T-helper 17 cell (primary cell): ENCODE measurements around the gene NUAK1. TPM values are rescaled to one million over a fixed set of nuclear protein-coding genes. Genes with fewer than 3 reads are reported as not detected.
"Not testable (repeated sequence)": the region's sequence is repeated elsewhere in the genome, so short reads cannot be mapped to it uniquely, and the experiment has no call there.

Experiments
- ATAC-seq: fragments of 150-1000 bp; cut with Tn5 transposase; 2 replicates; pipeline ENCODE4 v1.10.0; 2021; ENCODE audit warnings: mild to moderate bottlenecking, moderate library complexity
- DNase-seq, 3 donors: peaks; one replicate each; pipeline versions ENCODE4 v3.0.0 to v3.0.0-alpha.2; 2020 to 2021
- H3K9me3 ChIP-seq: one replicate; pipeline ENCODE4 v1.7.0; 2013; ENCODE audit warnings: low read length, mild to moderate bottlenecking; ENCODE audit not compliant: control insufficient read depth, poor library complexity, severe bottlenecking
- H3K27ac Mint-ChIP-seq: one replicate; pipeline ENCODE4 v1.8.0; 2022; ENCODE audit warnings: mild to moderate bottlenecking, moderate library complexity, mixed read lengths
- H3K27me3 Mint-ChIP-seq: one replicate; pipeline ENCODE4 v1.8.0; 2022; ENCODE audit warnings: mixed read lengths
- H3K36me3 Mint-ChIP-seq: one replicate; pipeline ENCODE4 v1.8.0; 2022; ENCODE audit warnings: low read depth, mixed read lengths
- H3K4me1 Mint-ChIP-seq: one replicate; pipeline ENCODE4 v1.8.0; 2022; ENCODE audit warnings: mild to moderate bottlenecking, mixed read lengths
- H3K4me3 Mint-ChIP-seq: one replicate; pipeline ENCODE4 v1.8.0; 2022; ENCODE audit warnings: mild to moderate bottlenecking, moderate library complexity, mixed read lengths
- total RNA-seq, 4 donors: library from RNA in 2 of 4; stranded (reverse) in 2 of 4; gene quantifications; one replicate each; pipeline ENCODE4 v1.2.3 and lab custom pipeline; 2022 to 2026

Gene NUAK1
- total RNA-seq, 2 donors from 2014 or later = 0.05 TPM; not detected in 1

DNA sequence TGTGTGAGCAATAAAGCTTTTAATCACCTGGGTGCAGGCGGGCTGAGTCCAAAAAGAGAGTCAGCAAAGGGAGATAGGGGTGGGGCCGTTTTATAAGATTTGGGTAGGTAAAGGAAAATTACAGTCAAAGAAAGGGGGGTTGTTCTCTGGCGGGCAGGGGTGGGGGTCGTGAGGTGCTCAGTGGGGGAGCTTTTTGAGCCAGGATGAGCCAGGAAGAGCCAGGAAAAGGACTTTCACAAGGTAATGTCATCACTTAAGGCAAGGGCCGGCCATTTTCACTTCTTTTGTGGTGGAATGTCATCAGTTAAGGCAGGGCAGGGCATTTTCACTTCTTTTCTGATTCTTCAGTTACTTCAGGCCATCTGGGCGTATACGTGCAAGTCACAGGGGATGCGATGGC lies 3.2 kb upstream of the NUAK1 start:
- H3K4me1 Mint-ChIP-seq, ATAC-seq: not testable (repeated sequence)

DNA sequence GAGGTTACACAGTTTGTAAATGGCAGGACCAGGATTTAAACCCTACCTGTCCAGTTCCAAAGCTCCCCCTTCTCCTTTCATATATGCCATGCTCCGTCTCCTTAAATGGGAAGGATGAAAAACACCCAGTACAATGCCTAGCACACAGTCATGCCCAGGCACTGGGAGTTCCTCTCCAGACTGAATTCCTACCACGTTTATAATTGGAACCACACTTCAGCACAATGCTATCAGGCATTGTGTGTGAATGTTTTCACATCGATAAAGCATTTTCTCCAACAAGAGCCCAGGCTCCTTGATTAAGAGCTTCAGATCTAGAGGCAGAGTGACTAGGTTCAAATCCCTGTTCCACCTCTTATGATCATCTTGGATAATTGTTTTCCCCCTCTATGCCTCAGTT lies 2.7 kb upstream of the NUAK1 start:
- peaks cover 4% of the 10 kb centered on the region for H3K36me3 Mint-ChIP-seq
- H3K27ac Mint-ChIP-seq = no peak overlapping the region
- peaks cover 9% of the 10 kb centered on the region for H3K4me1 Mint-ChIP-seq
- ATAC-seq (no peak), DNase-seq (no peak)
- H3K27me3 Mint-ChIP-seq = peaks cover 78% of the 10 kb centered on the region
- no peak overlapping the region for H3K4me3 Mint-ChIP-seq
- no peaks in the 10 kb centered on the region for H3K9me3 ChIP-seq

More for the DNA sequence above, 3.2 kb upstream of the NUAK1 start:
- peaks cover 73% of the 10 kb centered on the region for H3K27me3 Mint-ChIP-seq
- H3K36me3 Mint-ChIP-seq, H3K9me3 ChIP-seq, H3K27ac Mint-ChIP-seq, DNase-seq, H3K4me3 Mint-ChIP-seq: not testable (repeated sequence)

DNA sequence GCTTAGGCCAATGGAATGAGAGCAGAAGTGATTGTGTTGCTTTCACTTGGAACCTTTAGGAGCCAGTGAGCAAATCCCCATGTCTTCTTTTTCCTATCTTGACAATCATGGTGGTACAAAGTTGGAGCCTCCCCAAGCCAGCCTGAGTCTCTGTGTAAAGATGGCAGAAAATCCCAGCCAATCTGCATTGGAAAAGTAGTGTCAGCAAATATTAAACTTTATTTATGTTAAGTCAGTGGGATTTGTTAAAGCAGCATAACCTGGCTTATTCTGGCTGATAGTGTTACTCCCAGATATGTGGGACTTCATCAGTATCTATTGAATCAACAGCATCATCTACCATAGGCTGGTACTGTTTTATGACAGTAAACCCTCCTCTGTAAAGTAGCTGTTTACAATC lies 2.2 kb upstream of the NUAK1 start:
- Mint-ChIP-seq H3K27me3 (peaks cover 80% of the 10 kb centered on the region), H3K36me3 (peaks cover 4% of the 10 kb centered on the region), H3K4me1 (peaks cover 10% of the 10 kb centered on the region), H3K4me3 (no peak overlapping the region), H3K27ac (no peak overlapping the region)
- H3K9me3 ChIP-seq = no peaks in the 10 kb centered on the region
- DNase-seq (no peak), ATAC-seq (no peak)

DNA sequence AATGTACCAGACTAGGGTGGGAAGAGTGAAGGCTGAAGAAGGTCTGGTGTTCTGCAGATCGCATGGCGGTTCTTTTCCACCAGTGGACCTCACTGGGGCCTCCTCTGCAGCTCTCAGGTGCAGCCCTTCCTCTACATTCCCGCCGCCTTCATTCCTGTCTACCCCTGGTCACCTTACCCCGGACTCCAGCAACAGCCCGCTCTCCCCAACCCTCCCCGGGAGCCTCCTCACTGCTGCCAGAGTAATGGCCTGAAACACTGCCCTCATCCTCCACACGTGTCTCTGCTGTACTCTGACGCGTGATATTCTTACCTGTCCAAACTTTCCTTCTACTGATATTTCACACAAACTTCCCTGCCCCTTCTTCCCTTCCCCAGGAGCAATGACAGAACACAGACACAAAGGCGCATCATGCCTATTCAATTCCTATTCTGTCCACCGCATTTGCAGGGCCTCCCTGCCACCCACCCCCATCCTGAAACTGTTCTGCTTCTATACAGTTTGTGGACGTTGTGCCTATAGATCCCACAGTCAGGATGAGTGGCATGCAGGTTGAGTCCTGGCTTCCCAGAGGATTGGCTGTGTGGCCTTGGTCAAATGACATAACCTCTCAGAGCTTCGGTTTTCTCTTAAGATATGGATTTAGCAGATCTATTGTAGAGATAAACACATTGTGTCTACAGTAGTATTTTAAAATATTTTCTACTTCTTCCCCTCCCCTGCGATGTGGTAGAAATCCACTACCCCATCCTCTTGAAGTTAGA lies 1.7 kb upstream of the NUAK1 start:
- H3K4me1 Mint-ChIP-seq = peaks cover 10% of the 10 kb centered on the region
- H3K4me3 Mint-ChIP-seq = peak overlapping the region; percentile 76
- H3K36me3 Mint-ChIP-seq = peaks cover 4% of the 10 kb centered on the region
- H3K27ac Mint-ChIP-seq = no peak overlapping the region
- no peak for ATAC-seq
- no peaks in the 10 kb centered on the region for H3K9me3 ChIP-seq
- H3K27me3 Mint-ChIP-seq = peaks cover 80% of the 10 kb centered on the region
- no peak for DNase-seq

DNA sequence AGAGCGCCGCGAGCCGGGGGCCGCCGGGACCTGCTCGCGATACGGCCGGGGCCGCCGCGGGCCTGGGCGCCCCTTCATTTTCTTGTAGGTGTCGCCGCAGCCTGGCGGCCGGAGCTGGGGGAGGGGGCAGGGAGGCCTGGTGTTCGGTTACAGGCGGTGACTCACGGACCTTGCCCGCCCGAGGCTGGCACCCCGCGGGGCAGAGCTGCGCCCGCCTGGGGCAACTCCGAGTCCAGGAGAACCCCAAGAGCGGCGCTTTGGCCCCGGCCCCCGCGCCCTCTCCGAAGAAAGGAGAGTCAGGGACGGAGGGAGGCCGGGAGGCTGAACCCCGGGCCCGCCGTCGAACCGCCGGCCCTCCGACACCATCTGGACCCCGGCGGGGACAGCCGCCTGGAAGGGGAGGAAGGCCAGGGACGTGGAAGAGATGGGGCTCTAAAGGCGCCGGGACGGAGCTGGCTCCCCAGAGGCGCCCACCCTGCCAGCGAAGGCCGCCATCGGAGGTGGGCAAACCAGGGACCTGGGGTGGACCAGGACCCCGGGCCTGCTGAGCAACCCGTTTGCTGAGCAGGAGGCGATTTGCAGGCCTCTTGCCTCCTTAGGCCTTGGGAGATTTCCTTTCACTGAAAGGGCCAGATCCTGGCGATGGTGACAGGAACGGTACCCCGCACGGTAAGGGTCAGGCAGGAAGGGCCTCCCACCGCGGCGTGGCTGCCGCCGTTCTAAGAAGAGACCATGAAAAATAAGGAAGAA lies 843 bp upstream of the NUAK1 start:
- Mint-ChIP-seq H3K36me3 (peaks cover 4% of the 10 kb centered on the region), H3K4me1 (peaks cover 10% of the 10 kb centered on the region), H3K27me3 (peaks cover 80% of the 10 kb centered on the region), H3K27ac (no peak overlapping the region), H3K4me3 (peak overlapping the region; percentile 76)
- H3K9me3 ChIP-seq = no peaks in the 10 kb centered on the region
- DNase-seq (no peak), ATAC-seq (no peak)

DNA sequence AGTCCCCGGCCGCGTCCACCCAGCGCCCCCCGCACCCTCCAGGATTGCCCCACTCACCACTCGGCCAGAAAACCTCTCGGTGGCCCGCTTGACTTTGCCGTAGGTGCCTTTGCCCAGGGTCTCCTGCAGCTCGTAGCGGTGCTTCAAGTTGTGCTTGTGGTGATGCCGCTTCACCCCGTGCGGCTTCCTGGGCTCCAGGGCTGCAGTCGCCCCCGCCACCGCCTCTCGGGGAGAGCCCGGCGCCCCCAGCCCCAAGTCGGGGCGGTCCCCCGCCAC lies 459 bp downstream of the NUAK1 start:
- H3K9me3 ChIP-seq = no peaks in the 10 kb centered on the region
- Mint-ChIP-seq H3K27me3 (peaks cover 82% of the 10 kb centered on the region), H3K36me3 (peaks cover 4% of the 10 kb centered on the region), H3K4me3 (peak overlapping the region; percentile 85), H3K27ac (no peak overlapping the region), H3K4me1 (peaks cover 10% of the 10 kb centered on the region)
- ATAC-seq = peak; percentile 54
- no peak for DNase-seq

DNA sequence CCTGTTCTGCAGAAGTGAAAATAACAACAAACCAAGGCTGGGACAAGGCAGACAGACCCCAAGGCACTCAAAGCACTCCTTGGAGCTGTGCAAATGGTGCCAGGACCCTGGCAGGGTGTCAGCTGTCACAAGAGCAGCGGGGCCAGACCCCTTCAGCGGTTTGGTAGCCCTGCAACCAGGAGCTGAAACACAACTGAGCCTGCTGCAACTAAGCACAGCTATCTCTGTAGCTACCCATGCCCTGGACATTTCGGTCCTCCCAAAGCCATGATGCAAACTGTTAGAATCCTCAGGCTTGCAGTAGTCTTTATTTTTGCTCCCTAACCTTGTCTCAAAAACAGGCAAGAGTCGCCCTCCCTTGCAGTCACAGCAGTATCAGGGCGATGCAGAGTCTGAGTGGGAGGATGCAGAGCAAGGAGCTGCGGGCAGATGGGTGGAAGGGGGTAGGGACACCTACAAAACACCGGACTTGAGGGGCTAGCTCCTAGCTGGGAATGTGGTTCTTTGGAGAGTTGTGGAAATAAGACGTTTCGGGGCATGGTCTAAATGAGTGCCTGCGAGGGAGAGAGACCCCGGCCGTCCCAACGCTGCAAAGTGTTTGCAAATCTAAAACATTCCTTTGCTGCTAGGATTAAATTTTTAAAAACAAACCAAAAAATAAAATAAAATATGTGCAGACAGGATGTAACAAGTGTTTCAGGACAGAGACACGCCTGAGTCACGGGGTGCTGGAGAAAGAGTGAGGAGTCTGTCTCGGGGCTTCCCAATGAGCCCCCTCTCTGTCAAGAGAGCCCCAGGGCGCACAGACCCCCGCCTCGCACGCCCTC lies 1.0 kb downstream of the NUAK1 start:
- ATAC-seq = no peak
- Mint-ChIP-seq H3K4me3 (peak overlapping the region; percentile 85), H3K27me3 (peaks cover 84% of the 10 kb centered on the region), H3K27ac (no peak overlapping the region), H3K36me3 (peaks cover 4% of the 10 kb centered on the region), H3K4me1 (peaks cover 10% of the 10 kb centered on the region)
- DNase-seq = no peak
- H3K9me3 ChIP-seq = no peaks in the 10 kb centered on the region

DNA sequence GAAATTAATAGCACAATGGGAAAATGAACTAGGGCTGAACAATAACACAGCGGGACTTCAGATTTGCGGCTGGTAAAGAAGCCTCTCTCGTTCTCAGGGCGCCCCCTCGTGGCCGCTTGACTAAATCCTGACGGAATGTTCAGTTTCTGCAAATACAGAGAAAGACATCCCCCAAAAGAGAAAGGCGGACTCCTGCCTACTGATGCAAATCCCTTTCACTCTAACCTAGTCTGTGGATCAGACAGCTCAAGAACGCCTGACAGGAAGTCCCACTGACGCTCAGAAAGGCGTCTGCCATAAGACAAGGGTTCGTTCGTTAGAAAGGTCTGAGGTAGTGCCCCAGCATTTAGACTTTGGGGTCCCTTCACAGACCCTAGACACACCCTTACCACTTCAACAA lies 2.5 kb downstream of the NUAK1 start:
- ATAC-seq = peak; percentile 44
- peaks cover 84% of the 10 kb centered on the region for H3K27me3 Mint-ChIP-seq
- DNase-seq = peak; percentile 39 to 69 (median 47)
- no peak overlapping the region for H3K4me3 Mint-ChIP-seq
- H3K4me1 Mint-ChIP-seq = peaks cover 10% of the 10 kb centered on the region
- H3K36me3 Mint-ChIP-seq = peaks cover 4% of the 10 kb centered on the region
- H3K27ac Mint-ChIP-seq = no peak overlapping the region
- no peaks in the 10 kb centered on the region for H3K9me3 ChIP-seq

DNA sequence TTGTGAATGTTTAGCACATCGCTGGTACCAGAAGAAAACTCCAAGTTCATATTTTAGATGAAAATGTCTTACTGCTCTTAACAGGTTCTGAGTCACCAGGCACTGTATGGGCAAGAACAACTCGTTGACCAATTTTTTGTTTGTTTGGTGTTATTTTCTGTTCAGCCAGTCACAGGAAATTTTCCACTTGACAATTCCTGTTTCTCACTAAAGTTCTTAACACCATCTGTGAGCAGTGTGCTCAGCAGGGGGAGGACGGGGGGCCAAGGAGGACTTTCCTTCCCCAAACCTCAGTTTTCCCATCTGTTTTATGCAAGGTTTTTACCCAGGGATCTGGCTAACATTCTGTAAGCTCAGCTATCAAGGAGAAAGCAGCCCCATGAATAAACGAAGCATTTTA lies 3.0 kb downstream of the NUAK1 start:
- Mint-ChIP-seq H3K4me3 (no peak overlapping the region), H3K36me3 (peaks cover 4% of the 10 kb centered on the region), H3K4me1 (peaks cover 10% of the 10 kb centered on the region), H3K27ac (no peak overlapping the region), H3K27me3 (peaks cover 84% of the 10 kb centered on the region)
- no peaks in the 10 kb centered on the region for H3K9me3 ChIP-seq
- DNase-seq (no peak), ATAC-seq (no peak)

DNA sequence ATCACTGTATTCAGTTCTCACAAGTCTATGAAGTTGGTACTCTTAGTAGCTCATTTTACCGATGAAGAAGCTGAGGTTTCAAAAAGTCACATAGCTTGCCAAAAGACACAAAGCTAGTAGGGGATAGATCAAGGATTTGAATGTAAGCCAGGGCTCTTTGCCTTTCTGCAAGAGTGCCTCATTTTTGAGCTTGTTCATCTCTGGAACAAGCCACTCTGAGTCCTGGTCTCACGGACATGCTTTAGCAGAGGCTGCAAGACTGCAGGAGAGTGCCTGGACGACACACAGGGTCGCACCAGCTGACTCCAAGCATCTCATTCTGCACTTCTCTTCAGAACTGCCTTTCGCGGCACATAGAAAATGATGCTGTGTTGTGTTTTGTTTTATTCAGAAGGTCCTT lies 3.7 kb downstream of the NUAK1 start:
- ATAC-seq = no peak
- H3K27ac Mint-ChIP-seq = no peak overlapping the region
- H3K36me3 Mint-ChIP-seq = no peaks in the 10 kb centered on the region
- H3K27me3 Mint-ChIP-seq = peaks cover 84% of the 10 kb centered on the region
- DNase-seq = no peak
- H3K9me3 ChIP-seq = no peaks in the 10 kb centered on the region
- no peak overlapping the region for H3K4me3 Mint-ChIP-seq
- peaks cover 7% of the 10 kb centered on the region for H3K4me1 Mint-ChIP-seq

DNA sequence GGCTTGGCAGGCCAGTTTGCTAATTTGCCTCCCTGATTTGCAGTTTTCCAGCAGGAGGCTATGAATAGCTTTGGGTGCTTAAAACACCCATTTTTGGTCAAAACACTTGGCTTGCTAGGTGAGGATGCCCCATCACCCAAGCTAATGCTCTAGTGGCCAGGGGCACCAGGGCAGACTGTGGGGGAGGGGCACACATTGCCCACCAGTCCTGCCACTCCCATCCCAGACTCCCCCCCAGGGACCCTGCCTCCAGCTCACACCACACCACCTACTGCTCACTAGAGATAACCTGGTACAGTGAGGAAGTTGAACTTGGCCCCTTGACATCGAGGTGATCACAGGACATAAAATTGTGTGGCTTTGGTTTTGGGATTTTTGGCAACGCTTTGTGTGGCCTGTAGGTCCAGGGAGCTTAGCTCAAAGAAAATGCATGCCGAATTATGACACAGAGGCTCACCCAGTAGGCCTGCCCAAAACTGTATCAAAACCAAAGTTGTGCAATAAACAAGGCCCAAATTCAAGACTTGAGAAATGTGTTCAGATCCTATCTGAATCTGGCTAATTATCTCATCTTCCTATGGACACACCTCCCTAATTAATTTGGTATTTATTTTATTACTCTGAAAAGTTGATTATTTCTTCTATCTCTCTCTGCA lies 4.3 kb downstream of the NUAK1 start:
- Mint-ChIP-seq H3K27me3 (peaks cover 83% of the 10 kb centered on the region), H3K27ac (no peak overlapping the region), H3K4me3 (no peak overlapping the region), H3K4me1 (peaks cover 7% of the 10 kb centered on the region), H3K36me3 (no peaks in the 10 kb centered on the region)
- DNase-seq (no peak), ATAC-seq (no peak)
- no peaks in the 10 kb centered on the region for H3K9me3 ChIP-seq

DNA sequence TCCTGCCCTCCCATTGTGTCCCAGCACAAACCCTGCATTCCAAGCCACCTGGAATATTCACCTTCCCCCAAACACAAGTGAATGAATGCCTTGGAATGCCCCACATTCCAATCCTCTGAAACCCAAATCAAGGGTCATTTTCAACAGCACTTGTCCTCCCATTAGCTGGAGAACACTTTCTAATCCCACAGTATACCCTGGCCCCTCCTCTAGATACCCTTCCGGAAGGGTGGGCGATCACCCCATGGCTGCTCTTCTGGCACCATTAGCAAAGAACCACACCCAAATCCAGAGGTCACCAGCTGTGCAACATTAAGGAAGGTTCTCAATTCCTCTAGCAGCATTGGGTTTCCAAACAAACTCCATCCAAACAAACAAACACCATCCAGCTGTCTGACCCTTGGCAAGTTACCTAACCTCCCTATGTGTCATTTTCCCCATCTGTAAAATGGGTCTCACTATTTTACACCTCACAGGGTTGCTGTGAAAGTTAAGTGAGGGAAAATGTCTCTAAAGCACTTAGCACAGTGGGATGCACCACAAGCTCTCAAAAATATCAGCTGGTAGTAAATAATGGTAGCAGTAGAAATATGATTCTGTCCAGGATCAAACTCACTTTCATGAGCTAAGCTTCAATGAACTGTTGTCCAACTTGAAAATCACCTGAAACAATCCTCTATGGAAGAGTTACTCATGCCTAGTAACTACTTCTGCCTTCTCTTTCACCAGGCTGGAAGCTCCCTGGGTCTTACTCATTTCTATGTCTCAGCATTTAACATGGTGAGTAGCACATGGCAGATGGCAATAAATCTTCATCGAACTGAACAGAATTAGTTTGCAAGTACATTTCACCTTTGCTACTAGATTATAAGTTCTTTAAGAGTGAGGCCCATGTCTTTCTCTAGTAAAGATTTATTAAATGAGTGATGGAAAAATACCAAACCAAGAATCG lies 5.3 kb downstream of the NUAK1 start:
- ATAC-seq (no peak), DNase-seq (no peak)
- no peaks in the 10 kb centered on the region for H3K9me3 ChIP-seq
- Mint-ChIP-seq H3K36me3 (no peaks in the 10 kb centered on the region), H3K27ac (no peak overlapping the region), H3K4me3 (no peak overlapping the region), H3K27me3 (peaks cover 93% of the 10 kb centered on the region), H3K4me1 (peaks cover 7% of the 10 kb centered on the region)
